Glutamatergic neuron (in vitro differentiated cells): ENCODE measurements around the gene SMAD3. TPM values are rescaled to one million over a fixed set of nuclear protein-coding genes. Genes with fewer than 3 reads are reported as not detected.

Source experiments
- DNase-seq: peaks from one replicate; pipeline ENCODE4 v3.0.0; 2022
- H3K27ac Mint-ChIP-seq: one replicate; pipeline ENCODE4 v1.8.0; 2020; ENCODE audit warnings: mild to moderate bottlenecking, mixed read lengths, inconsistent platforms; ENCODE audit not compliant: unreplicated experiment
- H3K27me3 Mint-ChIP-seq: one replicate; pipeline ENCODE4 v1.8.0; 2020; ENCODE audit warnings: mild to moderate bottlenecking, moderate library complexity, mixed read lengths, inconsistent platforms; ENCODE audit not compliant: unreplicated experiment
- H3K36me3 Mint-ChIP-seq: one replicate; pipeline ENCODE4 v1.8.0; 2020; ENCODE audit warnings: mild to moderate bottlenecking, mixed read lengths, inconsistent platforms; ENCODE audit not compliant: unreplicated experiment
- H3K4me1 Mint-ChIP-seq: one replicate; pipeline ENCODE4 v1.8.0; 2020; ENCODE audit warnings: mild to moderate bottlenecking, low read depth, mixed read lengths, inconsistent platforms; ENCODE audit not compliant: unreplicated experiment
- H3K4me3 Mint-ChIP-seq: one replicate; pipeline ENCODE4 v1.8.0; 2020; ENCODE audit warnings: mild to moderate bottlenecking, mixed read lengths, inconsistent platforms; ENCODE audit not compliant: unreplicated experiment
- H3K9me3 Mint-ChIP-seq: one replicate; pipeline ENCODE4 v1.8.0; 2020; ENCODE audit warnings: mild to moderate bottlenecking, moderate library complexity, mixed read lengths, inconsistent platforms; ENCODE audit not compliant: unreplicated experiment
- total RNA-seq: library from RNA; stranded (reverse); fragmentation: NEBNext Ultra II Directional; extraction: Animal tissue kit (Norgen Biotek cat#: 25700); gene quantifications from one replicate; pipeline ENCODE4 v1.2.1, GENCODE V29; 2021; ENCODE audit not compliant: unreplicated experiment
- TF ChIP-seq, protein P1 (sequence below): fragments of 200-600 bp; sonication (generic); IDR thresholded peaks from one replicate; pipeline ENCODE4 v1.5.0; 2021; ENCODE audit not compliant: partially characterized antibody, unreplicated experiment

Gene SMAD3
- total RNA-seq, 1 donor from 2014 or later = 5.0 TPM

DNA sequence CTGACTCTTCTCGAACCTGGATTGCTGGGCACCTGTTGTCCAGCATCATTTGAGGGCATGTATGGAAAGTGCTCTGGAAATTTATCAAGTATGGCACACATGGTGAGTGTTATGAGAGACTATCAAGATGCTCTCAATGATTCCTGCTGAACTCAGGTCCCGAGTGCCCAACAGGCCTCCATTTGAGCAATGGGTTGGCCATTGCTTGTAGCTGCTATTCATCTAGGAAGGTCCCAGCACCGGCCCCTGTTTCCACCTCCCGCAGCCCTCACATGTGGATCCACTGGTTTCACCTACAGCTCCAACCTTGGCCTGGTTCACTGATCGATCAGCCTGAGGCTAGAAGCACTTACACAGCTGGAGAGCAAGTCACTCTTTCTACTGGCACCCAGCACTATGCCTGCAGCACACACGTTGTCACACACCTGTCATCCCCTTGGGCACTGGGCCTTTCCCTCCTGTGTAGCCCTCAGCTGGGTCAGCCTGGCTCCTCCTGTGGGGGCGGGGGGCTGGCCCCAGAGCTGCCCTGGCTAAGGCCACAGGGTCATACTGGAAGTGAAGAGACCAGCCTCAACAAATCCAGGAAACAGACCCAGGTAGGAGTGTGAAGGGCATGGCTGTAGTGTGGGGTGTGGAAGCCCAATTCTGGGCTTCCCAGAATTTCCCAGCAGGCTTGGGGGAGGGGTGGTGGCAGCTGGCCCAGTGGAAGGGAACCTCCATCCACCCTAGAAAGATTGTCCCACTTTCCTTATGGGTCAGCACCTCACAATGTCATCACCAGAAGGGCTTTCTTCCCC, 41.7 kb upstream of the SMAD3 start:
- Mint-ChIP-seq H3K9me3 (peaks cover 7% of the 10 kb centered on the region), H3K27me3 (no peaks in the 10 kb centered on the region), H3K4me1 (no peaks in the 10 kb centered on the region), H3K4me3 (no peak overlapping the region), H3K36me3 (no peaks in the 10 kb centered on the region), H3K27ac (no peak overlapping the region)
- DNase-seq = no peak
- TF ChIP-seq, protein P1, sequence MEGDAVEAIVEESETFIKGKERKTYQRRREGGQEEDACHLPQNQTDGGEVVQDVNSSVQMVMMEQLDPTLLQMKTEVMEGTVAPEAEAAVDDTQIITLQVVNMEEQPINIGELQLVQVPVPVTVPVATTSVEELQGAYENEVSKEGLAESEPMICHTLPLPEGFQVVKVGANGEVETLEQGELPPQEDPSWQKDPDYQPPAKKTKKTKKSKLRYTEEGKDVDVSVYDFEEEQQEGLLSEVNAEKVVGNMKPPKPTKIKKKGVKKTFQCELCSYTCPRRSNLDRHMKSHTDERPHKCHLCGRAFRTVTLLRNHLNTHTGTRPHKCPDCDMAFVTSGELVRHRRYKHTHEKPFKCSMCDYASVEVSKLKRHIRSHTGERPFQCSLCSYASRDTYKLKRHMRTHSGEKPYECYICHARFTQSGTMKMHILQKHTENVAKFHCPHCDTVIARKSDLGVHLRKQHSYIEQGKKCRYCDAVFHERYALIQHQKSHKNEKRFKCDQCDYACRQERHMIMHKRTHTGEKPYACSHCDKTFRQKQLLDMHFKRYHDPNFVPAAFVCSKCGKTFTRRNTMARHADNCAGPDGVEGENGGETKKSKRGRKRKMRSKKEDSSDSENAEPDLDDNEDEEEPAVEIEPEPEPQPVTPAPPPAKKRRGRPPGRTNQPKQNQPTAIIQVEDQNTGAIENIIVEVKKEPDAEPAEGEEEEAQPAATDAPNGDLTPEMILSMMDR = no peak

DNA sequence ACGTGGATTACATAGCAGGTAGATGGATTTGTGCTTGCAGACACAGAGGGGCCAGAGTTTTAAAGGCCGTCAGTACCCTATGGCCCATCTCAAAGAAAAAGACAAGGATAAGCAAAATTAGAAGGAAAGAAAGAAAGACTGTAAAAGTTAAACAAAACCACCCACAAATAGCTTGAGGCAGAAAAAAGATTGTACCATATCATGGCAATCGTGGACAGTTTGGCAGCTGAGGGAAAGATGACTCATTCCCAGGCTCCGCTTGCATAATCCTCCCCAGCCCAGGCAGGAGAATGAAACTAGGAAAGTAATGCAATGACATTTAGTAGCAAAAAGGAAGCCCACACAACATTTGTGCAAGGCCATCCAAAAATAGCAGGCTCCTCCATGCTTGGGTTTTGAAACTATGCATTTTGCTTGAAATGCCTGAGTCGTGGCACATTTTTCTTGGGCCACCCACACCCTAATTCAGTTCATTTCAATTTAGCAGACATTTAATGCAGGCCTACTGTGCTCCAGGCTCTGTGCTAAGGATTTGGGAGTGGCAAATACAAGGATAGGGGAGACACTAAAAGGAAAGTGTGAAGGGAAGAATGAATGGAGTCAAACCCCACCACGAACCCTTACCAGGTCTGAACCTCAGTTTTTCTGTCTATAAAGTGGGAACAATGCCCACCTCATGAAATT, 40.9 kb upstream of the SMAD3 start:
- no peaks in the 10 kb centered on the region for H3K27me3 Mint-ChIP-seq
- H3K27ac Mint-ChIP-seq = no peak overlapping the region
- TF ChIP-seq, protein P1 = no peak
- no peak for DNase-seq
- H3K4me1 Mint-ChIP-seq = no peaks in the 10 kb centered on the region
- H3K36me3 Mint-ChIP-seq = no peaks in the 10 kb centered on the region
- peaks cover 7% of the 10 kb centered on the region for H3K9me3 Mint-ChIP-seq
- no peak overlapping the region for H3K4me3 Mint-ChIP-seq

DNA sequence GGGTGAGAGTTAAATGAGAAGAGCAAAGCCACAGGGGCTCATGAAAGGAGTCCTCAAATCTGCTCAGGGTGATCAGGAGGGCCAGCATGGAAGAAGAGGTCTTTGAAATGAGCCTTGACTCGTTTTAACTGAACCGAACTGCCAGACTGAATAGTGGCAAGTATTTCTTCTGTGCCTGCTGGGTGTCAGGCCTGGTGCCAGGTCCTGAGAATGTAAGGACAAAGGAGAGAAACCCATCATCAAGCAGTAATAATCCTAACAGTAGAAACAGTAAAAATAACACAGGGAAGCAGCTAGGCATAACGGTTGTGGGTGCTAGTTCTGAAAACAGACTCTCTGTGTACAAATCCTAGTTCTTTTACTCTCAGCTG, 40.4 kb upstream of the SMAD3 start:
- DNase-seq = no peak
- Mint-ChIP-seq H3K27me3 (no peaks in the 10 kb centered on the region), H3K4me1 (no peaks in the 10 kb centered on the region), H3K9me3 (peaks cover 7% of the 10 kb centered on the region), H3K36me3 (no peaks in the 10 kb centered on the region), H3K4me3 (no peak overlapping the region), H3K27ac (no peak overlapping the region)
- TF ChIP-seq, protein P1 = no peak

DNA sequence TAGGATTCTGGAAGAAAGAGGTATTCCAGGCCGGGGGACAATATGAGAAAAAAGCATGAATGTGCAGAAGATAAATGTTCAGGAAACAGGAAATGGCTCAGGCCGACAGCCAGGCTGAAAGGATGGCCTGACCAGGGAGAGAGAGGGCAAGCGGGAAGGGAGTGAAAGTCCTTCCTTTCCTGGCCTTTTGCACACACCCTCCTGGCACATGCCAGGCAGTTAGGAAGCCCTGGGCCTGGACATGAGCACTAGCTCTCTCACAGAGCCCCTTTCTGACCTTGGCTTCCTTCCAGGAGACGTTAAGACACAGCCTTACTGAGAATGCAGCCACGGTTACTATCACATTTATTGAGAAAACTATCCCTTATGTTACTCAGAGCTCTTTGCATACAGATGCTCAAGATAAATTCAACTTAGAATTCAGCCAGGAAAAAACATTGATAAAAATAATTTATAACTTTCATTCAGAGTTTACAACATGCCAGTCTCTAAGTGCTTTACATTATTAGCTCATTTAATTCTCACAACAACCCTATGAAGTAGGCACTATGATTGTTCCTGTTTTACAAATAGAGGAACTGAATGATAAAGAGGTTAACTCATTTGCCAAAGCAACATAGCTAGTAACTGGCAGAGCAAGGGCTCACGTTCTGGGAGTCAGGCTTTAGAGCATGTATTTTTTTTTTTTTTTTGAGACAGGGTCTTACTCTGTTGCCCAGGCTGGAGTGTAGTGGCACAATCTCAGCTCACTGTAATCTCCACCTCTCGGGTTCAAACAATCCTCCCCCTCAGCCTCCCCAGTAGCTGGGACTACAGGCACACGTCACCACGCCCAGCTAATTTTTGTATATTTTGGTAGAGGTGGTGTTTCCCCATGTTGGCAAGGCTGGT, 39.4 kb upstream of the SMAD3 start:
- H3K9me3 Mint-ChIP-seq = peaks cover 7% of the 10 kb centered on the region
- H3K27me3 Mint-ChIP-seq = no peaks in the 10 kb centered on the region
- no peak overlapping the region for H3K4me3 Mint-ChIP-seq
- H3K4me1 Mint-ChIP-seq = no peaks in the 10 kb centered on the region
- TF ChIP-seq, protein P1 = no peak
- H3K36me3 Mint-ChIP-seq = no peaks in the 10 kb centered on the region
- H3K27ac Mint-ChIP-seq = no peak overlapping the region
- no peak for DNase-seq
